Keratinocyte (primary cell): ENCODE measurements around the gene SCNN1A.

ENCODE experiments used
- EZH2 ChIP-seq: IDR thresholded peaks from one replicate; pipeline ENCODE4 v1.6.1; 2012; ENCODE audit warnings: inconsistent platforms, mild to moderate bottlenecking, low read length, moderate library complexity
- TF ChIP-seq, protein P1 (sequence below), 3 experiments: IDR thresholded peaks in 1 of 3; conservative IDR thresholded peaks in 1 of 3; optimal IDR thresholded peaks in 1 of 3; 2 replicates in 2 of 3; 3 replicates in 1 of 3; pipeline versions ENCODE3 to v1.5.1; 2011; ENCODE audit warnings: low read length in 3 of 3, mild to moderate bottlenecking in 3 of 3, moderate library complexity in 2 of 3, control low read depth in 1 of 3, inconsistent platforms in 1 of 3; ENCODE audit not compliant: insufficient read depth in 2 of 3; ENCODE audit errors: extremely low read depth in 1 of 3

DNA sequence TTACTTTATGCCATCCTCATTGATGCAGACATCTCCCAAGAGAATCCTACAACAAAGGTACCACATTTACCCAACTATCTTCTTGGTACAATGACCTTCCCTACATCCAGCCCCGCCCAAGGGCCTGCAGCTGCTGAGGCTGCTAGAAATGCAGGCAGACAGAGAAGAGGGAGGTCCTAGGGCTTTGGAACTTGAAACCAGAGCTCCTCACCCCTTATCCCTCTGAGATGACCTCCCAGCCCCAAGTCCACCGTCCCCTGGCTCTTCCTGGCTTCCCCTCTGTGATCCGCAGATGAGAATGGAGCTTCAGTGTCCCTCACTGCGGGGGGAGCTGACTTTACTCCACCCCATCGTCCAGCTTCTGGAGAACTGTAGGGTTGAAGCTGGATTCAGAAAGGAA, 31.8 kb downstream of the SCNN1A start:
- TF ChIP-seq, protein P1, sequence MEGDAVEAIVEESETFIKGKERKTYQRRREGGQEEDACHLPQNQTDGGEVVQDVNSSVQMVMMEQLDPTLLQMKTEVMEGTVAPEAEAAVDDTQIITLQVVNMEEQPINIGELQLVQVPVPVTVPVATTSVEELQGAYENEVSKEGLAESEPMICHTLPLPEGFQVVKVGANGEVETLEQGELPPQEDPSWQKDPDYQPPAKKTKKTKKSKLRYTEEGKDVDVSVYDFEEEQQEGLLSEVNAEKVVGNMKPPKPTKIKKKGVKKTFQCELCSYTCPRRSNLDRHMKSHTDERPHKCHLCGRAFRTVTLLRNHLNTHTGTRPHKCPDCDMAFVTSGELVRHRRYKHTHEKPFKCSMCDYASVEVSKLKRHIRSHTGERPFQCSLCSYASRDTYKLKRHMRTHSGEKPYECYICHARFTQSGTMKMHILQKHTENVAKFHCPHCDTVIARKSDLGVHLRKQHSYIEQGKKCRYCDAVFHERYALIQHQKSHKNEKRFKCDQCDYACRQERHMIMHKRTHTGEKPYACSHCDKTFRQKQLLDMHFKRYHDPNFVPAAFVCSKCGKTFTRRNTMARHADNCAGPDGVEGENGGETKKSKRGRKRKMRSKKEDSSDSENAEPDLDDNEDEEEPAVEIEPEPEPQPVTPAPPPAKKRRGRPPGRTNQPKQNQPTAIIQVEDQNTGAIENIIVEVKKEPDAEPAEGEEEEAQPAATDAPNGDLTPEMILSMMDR (optimal IDR thresholded peaks at IDR 0.05 in 1 of 3, IDR thresholded peaks at IDR 0.05 in 1 of 3, conservative IDR thresholded peaks at IDR 0.05 in 1 of 3; ENCODE audit: extremely low read depth in 1 of 3, insufficient read depth in 2 of 3, low read length in 3 of 3), result no peak
- no peak for TF ChIP-seq EZH2
